BLaER1 treated with 17β-estradiol and CSF1 and Interleukin-3, amounts not matched to agents 10 nM and 100 nM (cell line): ENCODE results near the gene RPS6KA2.
"Not testable (repeated sequence)": the region's sequence is repeated elsewhere in the genome, so short reads cannot be mapped to it uniquely, and the experiment has no call there.

ENCODE experiments used
- H3K27ac ChIP-seq, 11 experiments: shearing (Covaris generic); formaldehyde crosslinking; 2 replicates each; pipeline ENCODE4 v1.8.1; 2022
- H3K27me3 ChIP-seq, 11 experiments: shearing (Covaris generic); formaldehyde crosslinking; 2 replicates each; pipeline ENCODE4 v1.8.1; 2022
- H3K36me3 ChIP-seq, 11 experiments: shearing (Covaris generic); formaldehyde crosslinking; 2 replicates each; pipeline ENCODE4 v1.8.1; 2022
- H3K4me1 ChIP-seq, 10 experiments: shearing (Covaris generic); formaldehyde crosslinking; 2 replicates each; pipeline ENCODE4 v1.8.1; 2022
- H3K4me2 ChIP-seq, 11 experiments: shearing (Covaris generic); formaldehyde crosslinking; 2 replicates each; pipeline ENCODE4 v1.8.1; 2022
- H3K4me3 ChIP-seq, 10 experiments: shearing (Covaris generic); formaldehyde crosslinking; 2 replicates each; pipeline ENCODE4 v1.8.1; 2022
- H3K9ac ChIP-seq, 11 experiments: shearing (Covaris generic); formaldehyde crosslinking; 2 replicates each; pipeline ENCODE4 v1.8.1; 2022
- H3K9me3 ChIP-seq, 11 experiments: shearing (Covaris generic); formaldehyde crosslinking; replicated peaks in 1 of 11; 2 replicates each; pipeline ENCODE4 v1.8.1; 2022
- H4K20me1 ChIP-seq, 11 experiments: shearing (Covaris generic); formaldehyde crosslinking; 2 replicates each; pipeline ENCODE4 v1.8.1; 2022
- Cebpa-rat ChIP-seq, 11 experiments: shearing (Covaris generic); IDR thresholded peaks; 2 replicates each; pipeline ENCODE4 v1.8.1; 2022

The RPS6KA2 gene

DNA sequence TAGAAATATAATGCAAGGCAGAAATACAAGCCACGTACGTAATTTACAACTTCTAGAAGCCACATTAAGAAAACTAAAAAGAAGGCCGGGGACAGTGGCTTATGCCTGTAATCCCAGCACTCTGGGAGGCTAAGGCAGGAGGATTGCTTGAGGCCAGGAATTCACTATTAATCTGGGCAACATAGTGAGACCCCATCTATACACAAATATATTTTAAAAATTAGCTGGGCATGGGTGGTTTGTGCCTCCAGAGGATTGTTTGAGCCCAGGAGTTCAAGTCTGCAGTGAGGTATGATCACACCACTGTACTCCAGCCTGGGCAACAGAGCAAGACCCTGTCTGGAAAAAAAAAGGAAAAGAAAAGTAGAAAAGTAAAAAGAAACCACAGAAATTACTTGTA is 256.6 kb downstream of the RPS6KA2 start:
- Histone ChIP-seq H3K9me3 (no peaks in the 10 kb centered on the region), H3K27me3 (no peaks in the 10 kb centered on the region), H3K4me2 (no peak overlapping the region), H3K9ac (no peak overlapping the region), H3K36me3 (peaks cover 0 to 11% (median 0%) of the 10 kb centered on the region in 11 experiments; a peak in 6 of 22 replicates), H3K4me1 (peaks cover 10 to 37% (median 25%) of the 10 kb centered on the region in 10 experiments), H3K4me3 (no peak overlapping the region), H4K20me1 (no peaks in the 10 kb centered on the region), H3K27ac (no peak overlapping the region)
- TF ChIP-seq Cebpa-rat (IDR thresholded peaks at IDR 0.05) = no peak

DNA sequence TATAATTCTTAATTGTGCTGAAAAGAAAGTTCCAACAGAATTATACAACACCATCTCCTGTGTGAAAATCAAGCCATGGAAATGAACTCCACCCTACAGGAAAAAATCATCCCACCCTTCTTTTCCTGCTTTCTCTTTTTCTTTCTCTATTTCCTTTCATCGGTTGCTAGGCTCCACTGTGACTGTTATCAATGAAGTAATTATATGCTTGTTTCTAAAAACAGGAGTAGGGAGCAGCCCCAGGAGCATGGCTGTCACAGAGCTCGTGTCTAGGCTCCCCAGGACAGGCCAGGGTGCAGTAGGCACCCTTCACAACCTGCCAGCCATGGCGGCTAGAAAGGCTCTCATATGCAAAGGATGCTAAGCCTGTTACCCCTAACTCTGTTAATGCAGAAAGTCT is 257.3 kb downstream of the RPS6KA2 start:
- Histone ChIP-seq H3K4me1 (peaks cover 17 to 44% (median 32%) of the 10 kb centered on the region in 10 experiments), H3K4me3 (no peak overlapping the region), H4K20me1 (no peaks in the 10 kb centered on the region; a peak in 1 of 22 replicates), H3K9ac (no peak overlapping the region), H3K27ac (no peak overlapping the region), H3K9me3 (no peaks in the 10 kb centered on the region), H3K36me3 (peaks cover 0 to 12% (median under 1%) of the 10 kb centered on the region in 11 experiments; a peak in 7 of 22 replicates), H3K27me3 (no peaks in the 10 kb centered on the region), H3K4me2 (peak overlapping the region in 10 of 11 experiments; percentile 6 to 35 (median 24); a peak in 9 of 22 replicates)
- TF ChIP-seq Cebpa-rat (IDR thresholded peaks at IDR 0.05) = no peak

DNA sequence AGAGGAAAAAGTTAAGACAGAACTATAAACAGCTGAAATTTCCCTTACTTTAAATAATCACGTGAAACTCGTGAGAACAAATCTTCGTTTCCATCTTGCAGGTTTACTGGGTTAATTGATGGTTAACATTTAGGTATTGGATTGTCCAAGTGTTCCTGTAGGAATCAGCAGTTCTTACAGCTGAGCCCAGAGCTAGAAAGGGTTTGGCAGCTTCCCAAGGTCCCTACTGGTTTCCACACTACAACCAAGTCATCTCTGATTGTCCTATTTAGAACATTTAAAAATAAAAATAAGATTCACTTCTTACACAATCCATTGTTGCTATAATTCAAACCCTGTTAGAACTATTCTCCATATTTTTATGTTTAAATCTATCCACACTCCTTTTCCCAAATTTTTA is 260.1 kb downstream of the RPS6KA2 start:
- TF ChIP-seq Cebpa-rat (IDR thresholded peaks at IDR 0.05) = no peak
- H3K9ac ChIP-seq = no peak overlapping the region
- H3K27me3 ChIP-seq = no peaks in the 10 kb centered on the region
- peaks cover 17 to 35% (median 24%) of the 10 kb centered on the region in 11 experiments; a peak in 19 of 22 replicates for H3K36me3 ChIP-seq
- H3K4me2 ChIP-seq = peak overlapping the region in 5 of 11 experiments; percentile 3 to 70 (median 24); a peak in 4 of 22 replicates
- H4K20me1 ChIP-seq = no peaks in the 10 kb centered on the region; a peak in 1 of 22 replicates
- no peak overlapping the region for H3K27ac ChIP-seq
- no peak overlapping the region for H3K4me3 ChIP-seq
- H3K4me1 ChIP-seq = peaks cover 23 to 56% (median 42%) of the 10 kb centered on the region in 10 experiments
- no peaks in the 10 kb centered on the region for H3K9me3 ChIP-seq

DNA sequence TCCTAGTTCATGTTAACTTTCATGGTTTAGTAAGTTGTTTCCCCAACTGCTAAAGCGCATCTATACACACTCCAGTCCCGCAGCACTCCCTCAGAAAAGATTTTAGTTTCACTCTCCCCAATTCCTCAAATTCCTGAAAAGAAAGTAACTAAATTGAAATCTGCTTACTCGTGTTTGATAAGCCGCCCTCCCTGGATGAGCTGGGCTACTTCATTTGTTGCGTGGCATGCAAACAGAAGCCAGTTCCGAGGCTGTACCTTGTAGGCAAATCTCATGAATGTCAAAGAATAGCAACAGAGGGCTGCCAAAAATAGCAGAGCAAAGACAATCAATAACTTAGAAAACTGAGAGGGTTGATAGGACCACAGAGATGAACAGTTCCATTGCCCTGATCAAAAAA is 261.2 kb downstream of the RPS6KA2 start:
- Histone ChIP-seq H3K27me3 (no peaks in the 10 kb centered on the region), H3K9me3 (no peaks in the 10 kb centered on the region), H3K4me3 (no peak overlapping the region), H3K9ac (peak overlapping the region in 2 of 11 experiments; percentile 8 to 9; a peak in 2 of 22 replicates), H3K27ac (peak overlapping the region in 6 of 11 experiments; percentile 16 to 67 (median 30); a peak in 9 of 22 replicates), H3K4me2 (peak overlapping the region; percentile 47 to 70 (median 61)), H3K36me3 (peaks cover 17 to 35% (median 24%) of the 10 kb centered on the region in 11 experiments; a peak in 19 of 22 replicates), H4K20me1 (no peaks in the 10 kb centered on the region; a peak in 1 of 22 replicates), H3K4me1 (peaks cover 23 to 60% (median 46%) of the 10 kb centered on the region in 10 experiments)
- no peak for TF ChIP-seq Cebpa-rat (IDR thresholded peaks at IDR 0.05)

DNA sequence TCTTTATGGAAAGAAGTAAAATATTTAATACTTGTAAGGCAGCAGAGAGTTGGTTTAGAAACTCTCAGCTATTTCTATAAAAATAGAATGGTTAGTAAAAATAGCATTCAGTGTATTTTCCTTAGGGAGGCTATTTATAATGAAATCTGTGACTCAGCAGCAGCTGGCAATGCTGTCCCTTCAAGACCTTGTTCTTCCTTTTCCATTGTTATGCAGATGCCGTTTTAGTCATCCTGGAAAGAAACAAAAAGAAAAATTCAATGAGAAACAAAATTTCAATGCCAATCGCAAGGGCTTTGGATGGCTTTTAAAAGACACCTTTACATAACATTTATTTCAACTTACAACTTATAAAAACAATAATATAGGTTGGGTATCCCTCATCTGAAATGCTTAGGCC is 261.8 kb downstream of the RPS6KA2 start:
- Histone ChIP-seq H3K4me2 (peak overlapping the region; percentile 47 to 70 (median 61); a peak in 21 of 22 replicates), H3K4me3 (no peak overlapping the region), H3K9me3 (no peaks in the 10 kb centered on the region), H3K4me1 (peaks cover 23 to 66% (median 52%) of the 10 kb centered on the region in 10 experiments), H3K9ac (peak overlapping the region in 3 of 11 experiments; percentile 8 to 39 (median 9); a peak in 2 of 22 replicates), H4K20me1 (no peaks in the 10 kb centered on the region; a peak in 1 of 22 replicates), H3K27me3 (no peaks in the 10 kb centered on the region), H3K36me3 (peaks cover 17 to 35% (median 24%) of the 10 kb centered on the region in 11 experiments; a peak in 19 of 22 replicates), H3K27ac (peak overlapping the region in 7 of 11 experiments; percentile 5 to 67 (median 28); a peak in 7 of 22 replicates)
- TF ChIP-seq Cebpa-rat (IDR thresholded peaks at IDR 0.05) = no peak

DNA sequence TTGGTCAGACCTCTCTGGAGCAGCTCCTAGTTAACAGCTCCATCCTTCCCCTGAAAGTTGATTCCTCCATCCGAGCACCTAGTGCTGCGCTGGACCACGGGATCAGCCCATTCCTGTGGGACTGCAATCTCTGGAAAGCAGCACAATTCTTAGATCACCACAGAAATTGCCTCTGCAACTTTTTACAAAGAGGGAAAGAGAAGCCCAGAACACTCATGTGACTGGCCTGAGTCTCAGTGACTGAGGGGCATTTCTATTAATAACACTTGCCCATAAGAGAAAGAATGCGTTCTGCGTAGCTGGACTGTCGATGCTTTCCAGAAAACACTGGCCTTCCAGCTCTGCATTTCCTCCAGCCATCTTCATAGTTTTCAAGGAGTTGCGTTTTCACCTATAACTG is 262.6 kb downstream of the RPS6KA2 start:
- H3K9me3 ChIP-seq = peaks cover 0 to 2% (median 0%) of the 10 kb centered on the region in 11 experiments; a peak in 2 of 22 replicates
- no peaks in the 10 kb centered on the region; a peak in 1 of 22 replicates for H4K20me1 ChIP-seq
- H3K36me3 ChIP-seq = peaks cover 17 to 35% (median 24%) of the 10 kb centered on the region in 11 experiments; a peak in 19 of 22 replicates
- no peak for TF ChIP-seq Cebpa-rat (IDR thresholded peaks at IDR 0.05)
- peaks cover 19 to 59% (median 46%) of the 10 kb centered on the region in 10 experiments for H3K4me1 ChIP-seq
- no peaks in the 10 kb centered on the region for H3K27me3 ChIP-seq
- peak overlapping the region; percentile 27 to 70 (median 61); a peak in 21 of 22 replicates for H3K4me2 ChIP-seq
- 0 out of 22 replicates have a peak overlapping the region, but pooled peaks of 1 of the 11 experiments have one; percentile 9 for H3K9ac ChIP-seq
- no peak overlapping the region for H3K4me3 ChIP-seq
- H3K27ac ChIP-seq = peak overlapping the region in 4 of 11 experiments; percentile 5 to 33 (median 16); a peak in 6 of 22 replicates

DNA sequence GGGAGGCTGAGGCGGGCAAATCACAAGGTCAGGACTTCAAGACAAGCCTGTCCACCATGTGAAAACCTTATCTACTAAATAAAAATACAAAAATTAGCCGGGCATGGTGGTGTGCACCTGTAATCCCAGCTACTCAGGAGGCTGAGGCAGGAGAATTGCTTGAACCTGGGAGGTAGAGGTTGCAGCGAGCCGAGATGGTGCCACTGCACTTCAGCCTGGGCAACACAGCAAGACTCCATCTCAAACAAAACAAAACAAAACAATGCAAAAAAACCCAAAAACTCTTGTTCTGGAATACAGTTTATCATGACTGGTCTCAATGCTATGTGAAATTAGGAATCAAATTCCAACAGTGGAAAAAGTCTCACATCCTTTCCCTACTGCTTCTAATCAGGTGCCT is 264.6 kb downstream of the RPS6KA2 start:
- not testable (repeated sequence) for H3K4me3 ChIP-seq, H3K4me2 ChIP-seq

DNA sequence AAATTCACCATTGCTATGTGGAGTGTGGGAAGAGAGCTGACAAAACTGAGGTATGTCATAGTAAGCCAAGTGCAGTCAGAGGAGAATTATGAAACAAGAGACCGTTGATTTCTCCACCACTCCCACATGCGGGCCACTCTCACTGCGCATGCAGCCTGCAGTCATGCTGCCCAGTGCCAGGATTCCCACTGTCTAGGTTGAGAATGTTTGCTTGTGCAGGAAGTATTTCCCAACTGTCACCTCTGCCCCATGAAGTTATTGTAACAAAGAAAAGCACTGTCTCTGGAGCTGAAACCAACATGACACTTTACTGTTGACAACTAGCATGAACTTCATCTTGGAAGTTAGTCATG is 266.0 kb downstream of the RPS6KA2 start:
- H3K9me3 ChIP-seq = peaks cover 0 to 13% (median 7%) of the 10 kb centered on the region in 11 experiments; a peak in 8 of 22 replicates
- H3K36me3 ChIP-seq = peaks cover 17 to 25% (median 21%) of the 10 kb centered on the region in 11 experiments; a peak in 18 of 22 replicates
- peaks cover 19 to 36% (median 32%) of the 10 kb centered on the region in 10 experiments for H3K4me1 ChIP-seq
- H3K4me2 ChIP-seq = peak overlapping the region in 8 of 11 experiments; percentile 10 to 46 (median 23); a peak in 11 of 22 replicates
- no peak for TF ChIP-seq Cebpa-rat (IDR thresholded peaks at IDR 0.05)
- no peak overlapping the region for H3K27ac ChIP-seq
- H4K20me1 ChIP-seq = no peaks in the 10 kb centered on the region; a peak in 1 of 22 replicates
- no peak overlapping the region for H3K9ac ChIP-seq
- no peaks in the 10 kb centered on the region for H3K27me3 ChIP-seq
- H3K4me3 ChIP-seq = no peak overlapping the region

More for the DNA sequence above, 264.6 kb downstream of the RPS6KA2 start:
- not testable (repeated sequence) for H4K20me1 ChIP-seq, H3K9ac ChIP-seq, H3K27ac ChIP-seq, H3K27me3 ChIP-seq
- Histone ChIP-seq H3K9me3 (peaks cover 0 to 13% (median 7%) of the 10 kb centered on the region in 11 experiments; a peak in 8 of 22 replicates), H3K4me1 (peaks cover 19 to 45% (median 36%) of the 10 kb centered on the region in 10 experiments), H3K36me3 (peaks cover 17 to 35% (median 21%) of the 10 kb centered on the region in 11 experiments; a peak in 19 of 22 replicates)
